ENCODE results near the gene ICA1.

GRCh38 chr7:8129318-8129659, 132.7 kb downstream of the ICA1 start:
- TF ChIP-seq GATA2 (IDR thresholded peaks at IDR 0.05; ENCODE audit: low read depth, low read length) (no peak), GATA3 (IDR thresholded peaks at IDR 0.05; ENCODE audit: low read depth, low read length) (no peak)
